VCaP (cell line): ENCODE measurements around the gene NFATC2IP.
A peak's percentile ranks its signal among the peaks of the same experiment; 100 is the strongest.

ENCODE experiments used
- H3K27ac ChIP-seq: fragments of 450-650 bp; 2 replicates; pipeline ENCODE4 v1.5.1; 2017
- CTCF ChIP-seq: fragments of 450-650 bp; conservative IDR thresholded peaks from 2 replicates; pipeline ENCODE4 v1.5.1; 2017; ENCODE audit warnings: mild to moderate bottlenecking, moderate library complexity

NFATC2IP gene

GRCh38 chr16:28950648-28951409 lies at the start of gene NFATC2IP:
Gene NFATC2IP, plus strand, starts transcription at chr16:28950937. Its CDS starts 75 bp downstream, at chr16:28951012.
- no peak for TF ChIP-seq CTCF
- peak within 1 kb of the TSS; percentile 68 for H3K27ac ChIP-seq

- no peak overlapping the region for H3K27ac ChIP-seq
- TF ChIP-seq CTCF, result no peak
These were observed 48.9 kb upstream of the NFATC2IP start for GRCh38 chr16:28901862-28902261.

- no peak overlapping the region for H3K27ac ChIP-seq
- no peak for TF ChIP-seq CTCF
These were observed 47.8 kb upstream of the NFATC2IP start for GRCh38 chr16:28902909-28903308.

GRCh38 chr16:28903344-28904042 lies 47.2 kb upstream of the NFATC2IP start:
- no peak overlapping the region for H3K27ac ChIP-seq
- TF ChIP-seq CTCF, result no peak

GRCh38 chr16:28904363-28904762 lies 46.4 kb upstream of the NFATC2IP start:
- no peak for TF ChIP-seq CTCF
- no peak overlapping the region for H3K27ac ChIP-seq

- no peak for TF ChIP-seq CTCF
- H3K27ac ChIP-seq, result no peak overlapping the region
These were observed 45.9 kb upstream of the NFATC2IP start for GRCh38 chr16:28904828-28905227.

GRCh38 chr16:28905229-28905754 lies 45.4 kb upstream of the NFATC2IP start:
- H3K27ac ChIP-seq, result no peak overlapping the region
- TF ChIP-seq CTCF, result no peak
